Adrenal gland (tissue), 5 donors: ENCODE data around the gene COPZ1.

ENCODE experiments used
- CTCF ChIP-seq, 6 experiments: fragments of 450-650 bp in 4 of 6; fragments of 200-600 bp in 2 of 6; sonication (generic) in 1 of 6; IDR thresholded peaks; 1 replicate in 5 of 6; 2 replicates in 1 of 6; pipeline versions ENCODE4 v1.5.1 to v1.8.0; 2016 to 2021; ENCODE audit warnings: antibody characterized with exemption in 6 of 6, mild to moderate bottlenecking in 2 of 6, moderate library complexity in 1 of 6
- POLR2A ChIP-seq, 2 donors: fragments of 450-650 bp; IDR thresholded peaks; one replicate each; pipeline ENCODE4 v1.6.1; 2017; ENCODE audit warnings: antibody characterized with exemption in 2 of 2, mild to moderate bottlenecking in 2 of 2, moderate library complexity in 1 of 2
- donor health status: DM: no; HTN: no; CAD: no.

GRCh38 chr12:54390176-54390667, 65.3 kb downstream of the COPZ1 start:
- TF ChIP-seq CTCF (IDR thresholded peaks at IDR 0.05) (no peak), POLR2A (IDR thresholded peaks at IDR 0.05) (no peak)
